Sigmoid colon (tissue), 4 donors: ENCODE measurements around the gene KCNAB2.

Experiments used
- CTCF ChIP-seq, 4 experiments: fragments of 450-650 bp in 3 of 4; fragments of 200-600 bp in 1 of 4; IDR thresholded peaks; one replicate each; pipeline ENCODE4 v1.5.1; 2016 to 2019; ENCODE audit warnings: antibody characterized with exemption in 4 of 4, mild to moderate bottlenecking in 3 of 4, moderate library complexity in 2 of 4
- EP300 ChIP-seq, 4 donors: sonication (generic); formaldehyde crosslinking; IDR thresholded peaks; one replicate each; pipeline ENCODE4 v1.6.1; 2017; ENCODE audit warnings: antibody characterized with exemption in 4 of 4
- POLR2A ChIP-seq, 2 donors: fragments of 450-650 bp; IDR thresholded peaks; one replicate each; pipeline ENCODE4 v1.6.1; 2016; ENCODE audit warnings: antibody characterized with exemption in 2 of 2, mild to moderate bottlenecking in 2 of 2, moderate library complexity in 2 of 2
- POLR2AphosphoS5 ChIP-seq, 4 donors: sonication (generic); formaldehyde crosslinking; IDR thresholded peaks; one replicate each; pipeline ENCODE4 v1.6.1; 2017; ENCODE audit warnings: antibody characterized with exemption in 4 of 4

DNA sequence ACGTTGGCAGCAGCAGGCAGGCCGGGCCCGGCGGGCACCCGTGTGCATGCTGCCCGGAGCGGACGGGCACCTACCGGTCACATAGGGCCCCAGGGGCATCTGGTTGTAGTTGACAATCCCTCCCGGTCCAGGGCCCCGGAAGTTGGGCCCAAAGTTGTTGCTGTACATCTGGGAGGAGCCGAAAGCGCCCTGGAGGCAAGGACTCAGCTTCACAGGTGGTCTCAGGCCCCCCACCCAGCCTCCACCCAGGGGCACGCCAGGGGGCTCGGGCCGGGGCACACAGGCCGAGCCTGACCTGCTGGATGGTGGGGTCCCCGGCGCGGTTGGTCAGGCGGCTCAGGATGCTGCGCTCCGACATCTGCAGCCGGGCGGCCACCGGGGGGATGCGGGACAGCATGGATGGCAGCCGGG is 60.6 kb downstream of the KCNAB2 start:
- no peak for TF ChIP-seq CTCF (IDR thresholded peaks at IDR 0.05)
- no peak for TF ChIP-seq POLR2A (IDR thresholded peaks at IDR 0.05)
- no peak for TF ChIP-seq POLR2AphosphoS5 (IDR thresholded peaks at IDR 0.05)
- TF ChIP-seq EP300 (IDR thresholded peaks at IDR 0.05), result no peak
